Measurements from ENCODE around the gene LHFPL3.

LHFPL3 gene

GRCh38 chr7:104926601-104927041, 598.2 kb downstream of the LHFPL3 start:
- Histone ChIP-seq H3K36me3 (ENCODE audit: control insufficient read depth in 1 of 2, insufficient read depth in 2 of 2, low read length in 2 of 2) (no peaks in the 10 kb centered on the region), H3K14ac (ENCODE audit: low read length) (no peak overlapping the region), H2AFZ (ENCODE audit: insufficient read depth, low read length, poor library complexity) (no peak overlapping the region), H2AK5ac (ENCODE audit: low read length) (no peak overlapping the region), H2BK5ac (ENCODE audit: low read depth, low read length, poor library complexity) (no peak overlapping the region), H3K79me2 (ENCODE audit: control insufficient read depth, insufficient read depth, low read length, poor library complexity) (no peaks in the 10 kb centered on the region), H3K18ac (ENCODE audit: low read length) (no peak overlapping the region), H3K4me2 (ENCODE audit: low read length) (no peak overlapping the region), H3K4ac (ENCODE audit: low read depth, low read length) (no peak overlapping the region), H3K9me3 (ENCODE audit: insufficient read depth, low read depth, low read length) (no peaks in the 10 kb centered on the region), H3K27me3 (ENCODE audit: insufficient read depth, low read length) (no peaks in the 10 kb centered on the region), H3K4me3 (ENCODE audit: low read depth, low read length) (no peak overlapping the region), H3K79me1 (ENCODE audit: low read length) (no peaks in the 10 kb centered on the region), H4K8ac (ENCODE audit: low read depth, low read length) (no peak overlapping the region), H4K91ac (ENCODE audit: low read depth, low read length) (no peak overlapping the region), H3K9ac (ENCODE audit: low read length) (no peak overlapping the region), H3K27ac (ENCODE audit: low read depth, low read length) (no peak overlapping the region), H2BK120ac (ENCODE audit: insufficient read depth, low read length, poor library complexity) (no peak overlapping the region), H3K23ac (ENCODE audit: low read length) (no peak overlapping the region), H2BK12ac (ENCODE audit: low read length) (no peak overlapping the region), H4K12ac (ENCODE audit: low read depth, low read length) (no peak overlapping the region), H3K4me1 (ENCODE audit: control insufficient read depth in 1 of 2, insufficient read depth in 2 of 2, low read length in 2 of 2) (peaks cover 0 to 4% of the 10 kb centered on the region in 2 experiments)
- DNase-seq: no peak
- no CpG with 5 or more reads among the region's 5 CpGs for WGBS (ENCODE audit: extremely low coverage, insufficient coverage, insufficient read length)

GRCh38 chr7:104927055-104927454, 598.7 kb downstream of the LHFPL3 start:
- Histone ChIP-seq H2AK5ac (ENCODE audit: low read length) (no peak overlapping the region), H2BK12ac (ENCODE audit: low read length) (no peak overlapping the region), H3K18ac (ENCODE audit: low read length) (no peak overlapping the region), H3K9ac (ENCODE audit: low read length) (no peak overlapping the region), H4K12ac (ENCODE audit: low read depth, low read length) (no peak overlapping the region), H2AFZ (ENCODE audit: insufficient read depth, low read length, poor library complexity) (no peak overlapping the region), H3K27ac (ENCODE audit: low read depth, low read length) (no peak overlapping the region), H3K4me2 (ENCODE audit: low read length) (no peak overlapping the region), H3K27me3 (ENCODE audit: insufficient read depth, low read length) (no peaks in the 10 kb centered on the region), H2BK5ac (ENCODE audit: low read depth, low read length, poor library complexity) (no peak overlapping the region), H3K14ac (ENCODE audit: low read length) (no peak overlapping the region), H4K91ac (ENCODE audit: low read depth, low read length) (no peak overlapping the region), H2BK120ac (ENCODE audit: insufficient read depth, low read length, poor library complexity) (no peak overlapping the region), H3K4me3 (ENCODE audit: low read depth, low read length) (no peak overlapping the region), H3K4me1 (ENCODE audit: control insufficient read depth in 1 of 2, insufficient read depth in 2 of 2, low read length in 2 of 2) (peaks cover 0 to 4% of the 10 kb centered on the region in 2 experiments), H3K9me3 (ENCODE audit: insufficient read depth, low read depth, low read length) (no peaks in the 10 kb centered on the region), H3K79me2 (ENCODE audit: control insufficient read depth, insufficient read depth, low read length, poor library complexity) (no peaks in the 10 kb centered on the region), H3K4ac (ENCODE audit: low read depth, low read length) (no peak overlapping the region), H3K79me1 (ENCODE audit: low read length) (no peaks in the 10 kb centered on the region), H3K36me3 (ENCODE audit: control insufficient read depth in 1 of 2, insufficient read depth in 2 of 2, low read length in 2 of 2) (no peaks in the 10 kb centered on the region), H4K8ac (ENCODE audit: low read depth, low read length) (no peak overlapping the region), H3K23ac (ENCODE audit: low read length) (no peak overlapping the region)
- no peak for DNase-seq
- no CpG with 5 or more reads among the region's 7 CpGs for WGBS (ENCODE audit: extremely low coverage, insufficient coverage, insufficient read length)

- H2AK5ac ChIP-seq (ENCODE audit: low read length): no peak overlapping the region
- H3K9ac ChIP-seq (ENCODE audit: low read length): no peak overlapping the region
- no peak for DNase-seq
- no peak overlapping the region for H3K4me2 ChIP-seq (ENCODE audit: low read length)
- WGBS (ENCODE audit: extremely low coverage, insufficient coverage, insufficient read length): no CpG with 5 or more reads among the region's 6 CpGs
- H4K8ac ChIP-seq (ENCODE audit: low read depth, low read length): no peak overlapping the region
- no peak overlapping the region for H4K12ac ChIP-seq (ENCODE audit: low read depth, low read length)
- no peak overlapping the region for H2BK120ac ChIP-seq (ENCODE audit: insufficient read depth, low read length, poor library complexity)
- H3K4me3 ChIP-seq (ENCODE audit: low read depth, low read length): no peak overlapping the region
- no peak overlapping the region for H3K27ac ChIP-seq (ENCODE audit: low read depth, low read length)
- H3K23ac ChIP-seq (ENCODE audit: low read length): no peak overlapping the region
- peaks cover 0 to 4% of the 10 kb centered on the region in 2 experiments for H3K4me1 ChIP-seq (ENCODE audit: control insufficient read depth in 1 of 2, insufficient read depth in 2 of 2, low read length in 2 of 2)
- no peak overlapping the region for H4K91ac ChIP-seq (ENCODE audit: low read depth, low read length)
- no peak overlapping the region for H3K18ac ChIP-seq (ENCODE audit: low read length)
- no peaks in the 10 kb centered on the region for H3K79me2 ChIP-seq (ENCODE audit: control insufficient read depth, insufficient read depth, low read length, poor library complexity)
- no peak overlapping the region for H3K14ac ChIP-seq (ENCODE audit: low read length)
- H3K9me3 ChIP-seq (ENCODE audit: insufficient read depth, low read depth, low read length): peaks cover 2% of the 10 kb centered on the region
- H3K27me3 ChIP-seq (ENCODE audit: insufficient read depth, low read length): no peaks in the 10 kb centered on the region
- no peaks in the 10 kb centered on the region for H3K79me1 ChIP-seq (ENCODE audit: low read length)
- H2BK5ac ChIP-seq (ENCODE audit: low read depth, low read length, poor library complexity): no peak overlapping the region
- no peak overlapping the region for H2AFZ ChIP-seq (ENCODE audit: insufficient read depth, low read length, poor library complexity)
- H2BK12ac ChIP-seq (ENCODE audit: low read length): no peak overlapping the region
- H3K36me3 ChIP-seq (ENCODE audit: control insufficient read depth in 1 of 2, insufficient read depth in 2 of 2, low read length in 2 of 2): no peaks in the 10 kb centered on the region
- H3K4ac ChIP-seq (ENCODE audit: low read depth, low read length): no peak overlapping the region
These were observed 600.5 kb downstream of the LHFPL3 start for GRCh38 chr7:104928721-104929400.

GRCh38 chr7:104929921-104930320, 601.5 kb downstream of the LHFPL3 start:
- no peaks in the 10 kb centered on the region for H3K27me3 ChIP-seq (ENCODE audit: insufficient read depth, low read length)
- no peak overlapping the region for H3K9ac ChIP-seq (ENCODE audit: low read length)
- no peak overlapping the region for H3K27ac ChIP-seq (ENCODE audit: low read depth, low read length)
- no peaks in the 10 kb centered on the region for H3K79me2 ChIP-seq (ENCODE audit: control insufficient read depth, insufficient read depth, low read length, poor library complexity)
- H3K4me1 ChIP-seq (ENCODE audit: control insufficient read depth in 1 of 2, insufficient read depth in 2 of 2, low read length in 2 of 2): peaks cover 0 to 4% of the 10 kb centered on the region in 2 experiments
- DNase-seq: peak in 1 of 2 donors; percentile 33
- no peak overlapping the region for H2BK12ac ChIP-seq (ENCODE audit: low read length)
- no peak overlapping the region for H4K12ac ChIP-seq (ENCODE audit: low read depth, low read length)
- H3K4me2 ChIP-seq (ENCODE audit: low read length): no peak overlapping the region
- no peak overlapping the region for H4K91ac ChIP-seq (ENCODE audit: low read depth, low read length)
- H2BK5ac ChIP-seq (ENCODE audit: low read depth, low read length, poor library complexity): no peak overlapping the region
- no peak overlapping the region for H3K14ac ChIP-seq (ENCODE audit: low read length)
- no CpG with 5 or more reads among the region's 1 CpG for WGBS (ENCODE audit: extremely low coverage, insufficient coverage, insufficient read length)
- peaks cover 2% of the 10 kb centered on the region for H3K9me3 ChIP-seq (ENCODE audit: insufficient read depth, low read depth, low read length)
- H3K79me1 ChIP-seq (ENCODE audit: low read length): no peaks in the 10 kb centered on the region
- no peak overlapping the region for H2AFZ ChIP-seq (ENCODE audit: insufficient read depth, low read length, poor library complexity)
- no peak overlapping the region for H3K18ac ChIP-seq (ENCODE audit: low read length)
- no peak overlapping the region for H3K4ac ChIP-seq (ENCODE audit: low read depth, low read length)
- H4K8ac ChIP-seq (ENCODE audit: low read depth, low read length): no peak overlapping the region
- H2AK5ac ChIP-seq (ENCODE audit: low read length): no peak overlapping the region
- H3K4me3 ChIP-seq (ENCODE audit: low read depth, low read length): no peak overlapping the region
- no peak overlapping the region for H3K23ac ChIP-seq (ENCODE audit: low read length)
- no peaks in the 10 kb centered on the region for H3K36me3 ChIP-seq (ENCODE audit: control insufficient read depth in 1 of 2, insufficient read depth in 2 of 2, low read length in 2 of 2)
- H2BK120ac ChIP-seq (ENCODE audit: insufficient read depth, low read length, poor library complexity): no peak overlapping the region

Measured in trophoblast cell (in vitro differentiated cells and primary cell).